ENCODE data around the gene VPS11. TPM values are rescaled to one million over a fixed set of nuclear protein-coding genes. Genes with fewer than 3 reads are reported as not detected.

Gene VPS11
- total RNA-seq, 1 donor from 2014 or later, result 30.7 TPM

GRCh38 chr11:119087123-119087522 is 19.5 kb downstream of the VPS11 start:
- Histone ChIP-seq H3K36me3 (ENCODE audit: control insufficient read depth, insufficient read depth, low read length) (no peaks in the 10 kb centered on the region), H3K27me3 (ENCODE audit: control insufficient read depth, insufficient read depth, low read length) (no peaks in the 10 kb centered on the region), H3K4me3 (ENCODE audit: low read depth, low read length) (no peak overlapping the region)
- TF ChIP-seq, protein P1, sequence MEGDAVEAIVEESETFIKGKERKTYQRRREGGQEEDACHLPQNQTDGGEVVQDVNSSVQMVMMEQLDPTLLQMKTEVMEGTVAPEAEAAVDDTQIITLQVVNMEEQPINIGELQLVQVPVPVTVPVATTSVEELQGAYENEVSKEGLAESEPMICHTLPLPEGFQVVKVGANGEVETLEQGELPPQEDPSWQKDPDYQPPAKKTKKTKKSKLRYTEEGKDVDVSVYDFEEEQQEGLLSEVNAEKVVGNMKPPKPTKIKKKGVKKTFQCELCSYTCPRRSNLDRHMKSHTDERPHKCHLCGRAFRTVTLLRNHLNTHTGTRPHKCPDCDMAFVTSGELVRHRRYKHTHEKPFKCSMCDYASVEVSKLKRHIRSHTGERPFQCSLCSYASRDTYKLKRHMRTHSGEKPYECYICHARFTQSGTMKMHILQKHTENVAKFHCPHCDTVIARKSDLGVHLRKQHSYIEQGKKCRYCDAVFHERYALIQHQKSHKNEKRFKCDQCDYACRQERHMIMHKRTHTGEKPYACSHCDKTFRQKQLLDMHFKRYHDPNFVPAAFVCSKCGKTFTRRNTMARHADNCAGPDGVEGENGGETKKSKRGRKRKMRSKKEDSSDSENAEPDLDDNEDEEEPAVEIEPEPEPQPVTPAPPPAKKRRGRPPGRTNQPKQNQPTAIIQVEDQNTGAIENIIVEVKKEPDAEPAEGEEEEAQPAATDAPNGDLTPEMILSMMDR (IDR thresholded peaks at IDR 0.05; ENCODE audit: insufficient read depth, low read length, poor library complexity, severe bottlenecking), result no peak
- DNase-seq (ENCODE audit: low read depth), result no peak

- no peak overlapping the region for H3K4me3 ChIP-seq (ENCODE audit: low read depth, low read length)
- TF ChIP-seq, protein P1 (IDR thresholded peaks at IDR 0.05; ENCODE audit: insufficient read depth, low read length, poor library complexity, severe bottlenecking), result no peak
- no peak for DNase-seq (ENCODE audit: low read depth)
- H3K27me3 ChIP-seq (ENCODE audit: control insufficient read depth, insufficient read depth, low read length), result no peaks in the 10 kb centered on the region
- H3K36me3 ChIP-seq (ENCODE audit: control insufficient read depth, insufficient read depth, low read length), result no peaks in the 10 kb centered on the region
These were observed 20.2 kb downstream of the VPS11 start for GRCh38 chr11:119087747-119088241.

- TF ChIP-seq, protein P1 (IDR thresholded peaks at IDR 0.05; ENCODE audit: insufficient read depth, low read length, poor library complexity, severe bottlenecking), result no peak
- no peak for DNase-seq (ENCODE audit: low read depth)
- H3K36me3 ChIP-seq (ENCODE audit: control insufficient read depth, insufficient read depth, low read length), result no peaks in the 10 kb centered on the region
- H3K4me3 ChIP-seq (ENCODE audit: low read depth, low read length), result no peak overlapping the region
- H3K27me3 ChIP-seq (ENCODE audit: control insufficient read depth, insufficient read depth, low read length), result no peaks in the 10 kb centered on the region
These were observed 20.8 kb downstream of the VPS11 start for GRCh38 chr11:119088406-119088805.

GRCh38 chr11:119089319-119089718 is 21.7 kb downstream of the VPS11 start:
- H3K27me3 ChIP-seq (ENCODE audit: control insufficient read depth, insufficient read depth, low read length), result no peaks in the 10 kb centered on the region
- DNase-seq (ENCODE audit: low read depth), result no peak
- no peak overlapping the region for H3K4me3 ChIP-seq (ENCODE audit: low read depth, low read length)
- no peaks in the 10 kb centered on the region for H3K36me3 ChIP-seq (ENCODE audit: control insufficient read depth, insufficient read depth, low read length)
- TF ChIP-seq, protein P1 (IDR thresholded peaks at IDR 0.05; ENCODE audit: insufficient read depth, low read length, poor library complexity, severe bottlenecking), result no peak

- Histone ChIP-seq H3K27me3 (ENCODE audit: control insufficient read depth, insufficient read depth, low read length) (no peaks in the 10 kb centered on the region), H3K4me3 (ENCODE audit: low read depth, low read length) (no peak overlapping the region), H3K36me3 (ENCODE audit: control insufficient read depth, insufficient read depth, low read length) (no peaks in the 10 kb centered on the region)
- DNase-seq (ENCODE audit: low read depth), result no peak
- TF ChIP-seq, protein P1 (IDR thresholded peaks at IDR 0.05; ENCODE audit: insufficient read depth, low read length, poor library complexity, severe bottlenecking), result no peak
These were observed 23.6 kb downstream of the VPS11 start for GRCh38 chr11:119091178-119091577.
